SK-N-MC (cell line): ENCODE measurements around the gene KRT40.

Experiments used
- EZH2 ChIP-seq: fragments of 200-600 bp; sonication (generic); IDR thresholded peaks from one replicate; pipeline ENCODE4 v1.6.1; 2017; ENCODE audit warnings: antibody characterized with exemption
- FOXP2 ChIP-seq: optimal IDR thresholded peaks from 2 replicates; pipeline ENCODE3; 2011; ENCODE audit warnings: mild to moderate bottlenecking, moderate library complexity; ENCODE audit not compliant: insufficient read depth; ENCODE audit errors: extremely low read length, control extremely low read depth
- POLR2AphosphoS5 ChIP-seq: IDR thresholded peaks from 2 replicates; pipeline ENCODE4 v1.6.1; 2012; ENCODE audit warnings: mild to moderate bottlenecking, low read depth, low read length, borderline replicate concordance

GRCh38 chr17:40980117-40980516 is 4.0 kb downstream of the KRT40 start:
- TF ChIP-seq EZH2: no peak
- TF ChIP-seq POLR2AphosphoS5: no peak
- no peak for TF ChIP-seq FOXP2
